GM18508 (cell line): ENCODE data around the gene PRTG.
"Not testable (repeated sequence)": the region's sequence is repeated elsewhere in the genome, so short reads cannot be mapped to it uniquely, and the experiment has no call there.

ENCODE experiments used
- ATAC-seq: cut with Tn5 transposase; IDR thresholded peaks from one replicate; pipeline ENCODE4 v1.9.1; 2021; ENCODE audit warnings: moderate number of reproducible peaks; ENCODE audit not compliant: insufficient read depth, unreplicated experiment

PRTG gene

GRCh38 chr15:55742927-55743728 is at the start of gene PRTG:
Gene PRTG (minus strand): TSS chr15:55743152. CDS start chr15:55742931, 221 bp downstream.
- ATAC-seq, result no peak

GRCh38 chr15:55791551-55792400 is 48.8 kb upstream of the PRTG start:
- ATAC-seq, result no peak

GRCh38 chr15:55789066-55789660 is 46.2 kb upstream of the PRTG start:
- no peak for ATAC-seq

- ATAC-seq, result no peak
Observed at GRCh38 chr15:55786341-55786740, 43.4 kb upstream of the PRTG start.

- not testable (repeated sequence) for ATAC-seq
Observed at GRCh38 chr15:55785593-55785992, 42.6 kb upstream of the PRTG start.

GRCh38 chr15:55784286-55784685 is 41.3 kb upstream of the PRTG start:
- no peak for ATAC-seq

GRCh38 chr15:55782901-55783300 is 39.9 kb upstream of the PRTG start:
- ATAC-seq, result no peak

GRCh38 chr15:55780292-55780691 is 37.3 kb upstream of the PRTG start:
- ATAC-seq, result no peak

- ATAC-seq, result no peak
Observed at GRCh38 chr15:55778932-55779331, 36.0 kb upstream of the PRTG start.

- ATAC-seq, result no peak
Observed at GRCh38 chr15:55775316-55775715, 32.4 kb upstream of the PRTG start.

GRCh38 chr15:55774113-55774970 is 31.4 kb upstream of the PRTG start:
- no peak for ATAC-seq

- ATAC-seq, result no peak
Observed at GRCh38 chr15:55770806-55771205, 27.9 kb upstream of the PRTG start.

GRCh38 chr15:55770261-55770660 is 27.3 kb upstream of the PRTG start:
- no peak for ATAC-seq

- ATAC-seq, result no peak
Observed at GRCh38 chr15:55768670-55769185, 25.8 kb upstream of the PRTG start.

GRCh38 chr15:55766676-55767075 is 23.7 kb upstream of the PRTG start:
- ATAC-seq, result no peak

GRCh38 chr15:55764398-55764797 is 21.4 kb upstream of the PRTG start:
- ATAC-seq, result no peak

GRCh38 chr15:55758580-55758986 is 15.6 kb upstream of the PRTG start:
- no peak for ATAC-seq

GRCh38 chr15:55753433-55753832 is 10.5 kb upstream of the PRTG start:
- not testable (repeated sequence) for ATAC-seq

GRCh38 chr15:55750706-55751105 is 7.8 kb upstream of the PRTG start:
- ATAC-seq, result no peak
